GM18519 (cell line): ENCODE measurements around the gene CCR5.

ENCODE experiments used
- ATAC-seq: cut with Tn5 transposase; IDR thresholded peaks from one replicate; pipeline ENCODE4 v1.9.1; 2021; ENCODE audit warnings: mild to moderate bottlenecking, moderate library complexity; ENCODE audit not compliant: unreplicated experiment, low FRiP score

The CCR5 gene

DNA sequence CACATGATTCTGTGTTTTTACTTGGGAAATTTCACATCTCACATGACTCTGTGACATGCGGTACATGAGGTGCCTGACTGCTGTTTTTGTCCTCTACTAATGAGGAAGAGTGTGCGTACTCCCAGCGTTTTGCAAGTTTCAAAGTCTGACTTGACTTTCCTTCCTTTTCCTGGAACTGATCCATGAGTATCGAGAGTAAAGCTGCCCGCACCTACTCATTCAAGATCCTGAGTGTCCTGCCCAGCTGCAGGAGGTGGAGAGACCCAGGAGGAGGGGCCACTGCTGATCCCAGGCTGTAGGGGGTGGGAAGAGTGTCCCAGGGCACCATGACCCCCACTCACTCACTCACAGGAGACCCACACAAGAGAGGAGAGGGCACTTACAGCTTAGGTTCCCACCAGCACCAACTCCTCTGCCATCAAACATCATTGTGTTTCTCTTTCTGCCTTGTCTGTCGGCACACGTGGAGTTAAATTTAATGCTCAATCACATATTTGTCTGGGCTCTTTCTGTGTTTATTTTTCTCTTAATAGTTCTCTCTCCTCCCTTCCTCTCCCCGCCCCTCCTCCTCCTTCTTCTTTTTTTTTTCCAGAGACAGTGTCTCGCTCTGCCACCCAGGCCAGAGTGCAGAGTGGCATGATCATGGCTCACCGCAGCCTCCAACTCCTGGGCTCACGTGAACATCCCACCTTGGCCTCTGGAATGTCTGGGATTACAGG lies 34.7 kb downstream of the CCR5 start:
- ATAC-seq: no peak

DNA sequence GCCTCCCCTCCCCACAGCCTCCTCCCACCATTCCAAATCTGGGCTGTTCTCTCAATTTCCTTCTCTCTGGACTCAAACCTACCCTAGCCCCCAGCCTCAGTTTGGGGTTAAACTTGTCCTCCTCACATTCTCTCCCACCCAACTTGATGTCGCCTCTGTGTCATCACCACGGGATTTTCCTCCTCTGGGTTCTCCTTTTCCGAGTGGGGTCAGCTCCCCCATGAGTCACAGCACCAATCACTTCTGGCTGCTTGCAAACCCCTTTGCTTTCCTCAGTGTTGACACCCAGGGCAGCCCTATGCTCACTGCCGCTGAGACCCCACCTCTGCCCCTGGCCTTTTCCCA lies 35.7 kb downstream of the CCR5 start:
- no peak for ATAC-seq

DNA sequence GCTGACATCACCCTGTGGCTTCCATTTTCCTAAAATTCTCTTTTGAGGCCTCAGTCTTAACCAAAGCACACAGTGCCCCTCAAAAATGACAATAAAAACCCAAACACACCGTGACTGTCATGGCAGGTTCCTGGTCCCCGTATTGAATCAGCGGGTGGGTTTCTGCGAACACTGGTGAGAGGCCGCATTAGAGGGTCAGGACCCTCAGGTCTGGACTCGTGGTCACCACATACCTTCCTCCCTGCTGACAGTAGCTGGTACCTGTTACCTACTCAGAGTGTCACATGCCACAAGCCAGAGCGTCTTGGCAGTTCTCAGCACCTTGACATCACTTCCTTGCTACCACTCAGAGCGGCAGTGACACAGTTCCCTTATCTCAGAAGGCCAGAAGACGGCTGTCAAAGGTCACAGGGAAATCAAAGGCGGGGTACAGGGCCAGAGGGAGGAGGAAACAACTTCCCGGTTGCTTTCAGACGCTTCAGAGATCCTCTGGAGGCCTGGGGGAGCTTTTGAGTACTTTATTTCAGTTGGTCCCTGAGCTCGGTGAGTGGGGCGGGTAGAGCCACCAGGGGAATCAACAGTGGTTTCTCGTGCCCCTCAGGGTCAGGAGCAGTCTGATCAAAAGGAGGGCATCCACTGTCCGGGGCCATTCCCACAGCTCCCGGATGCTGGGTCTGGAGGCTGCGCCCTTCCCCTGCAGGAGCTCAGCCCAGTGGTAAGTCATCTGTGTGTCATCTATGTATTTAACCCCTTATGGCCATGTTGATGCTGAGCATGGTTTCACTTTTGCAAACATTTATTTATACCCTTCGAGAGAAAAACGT lies 36.3 kb downstream of the CCR5 start, which contains the start of the genes CCR5AS and CCRL2:
Gene CCR5AS, minus strand, starts transcription at position 279 of the 824 bp plus-strand sequence.
Gene CCRL2, plus strand, starts transcription at position 472 of the 824 bp plus-strand sequence. CDS start 821 bp downstream, outside the sequence.
- ATAC-seq: no peak

DNA sequence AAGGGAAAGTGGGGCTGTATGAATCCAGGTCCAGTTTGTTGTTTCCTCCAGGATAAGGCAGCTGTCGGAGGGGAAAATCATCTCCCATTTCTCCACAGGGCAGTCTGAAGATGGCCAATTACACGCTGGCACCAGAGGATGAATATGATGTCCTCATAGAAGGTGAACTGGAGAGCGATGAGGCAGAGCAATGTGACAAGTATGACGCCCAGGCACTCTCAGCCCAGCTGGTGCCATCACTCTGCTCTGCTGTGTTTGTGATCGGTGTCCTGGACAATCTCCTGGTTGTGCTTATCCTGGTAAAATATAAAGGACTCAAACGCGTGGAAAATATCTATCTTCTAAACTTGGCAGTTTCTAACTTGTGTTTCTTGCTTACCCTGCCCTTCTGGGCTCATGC lies 37.2 kb downstream of the CCR5 start:
- ATAC-seq: no peak

DNA sequence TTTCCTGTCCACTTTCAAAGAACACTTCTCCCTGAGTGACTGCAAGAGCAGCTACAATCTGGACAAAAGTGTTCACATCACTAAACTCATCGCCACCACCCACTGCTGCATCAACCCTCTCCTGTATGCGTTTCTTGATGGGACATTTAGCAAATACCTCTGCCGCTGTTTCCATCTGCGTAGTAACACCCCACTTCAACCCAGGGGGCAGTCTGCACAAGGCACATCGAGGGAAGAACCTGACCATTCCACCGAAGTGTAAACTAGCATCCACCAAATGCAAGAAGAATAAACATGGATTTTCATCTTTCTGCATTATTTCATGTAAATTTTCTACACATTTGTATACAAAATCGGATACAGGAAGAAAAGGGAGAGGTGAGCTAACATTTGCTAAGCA lies 38.1 kb downstream of the CCR5 start:
- no peak for ATAC-seq

DNA sequence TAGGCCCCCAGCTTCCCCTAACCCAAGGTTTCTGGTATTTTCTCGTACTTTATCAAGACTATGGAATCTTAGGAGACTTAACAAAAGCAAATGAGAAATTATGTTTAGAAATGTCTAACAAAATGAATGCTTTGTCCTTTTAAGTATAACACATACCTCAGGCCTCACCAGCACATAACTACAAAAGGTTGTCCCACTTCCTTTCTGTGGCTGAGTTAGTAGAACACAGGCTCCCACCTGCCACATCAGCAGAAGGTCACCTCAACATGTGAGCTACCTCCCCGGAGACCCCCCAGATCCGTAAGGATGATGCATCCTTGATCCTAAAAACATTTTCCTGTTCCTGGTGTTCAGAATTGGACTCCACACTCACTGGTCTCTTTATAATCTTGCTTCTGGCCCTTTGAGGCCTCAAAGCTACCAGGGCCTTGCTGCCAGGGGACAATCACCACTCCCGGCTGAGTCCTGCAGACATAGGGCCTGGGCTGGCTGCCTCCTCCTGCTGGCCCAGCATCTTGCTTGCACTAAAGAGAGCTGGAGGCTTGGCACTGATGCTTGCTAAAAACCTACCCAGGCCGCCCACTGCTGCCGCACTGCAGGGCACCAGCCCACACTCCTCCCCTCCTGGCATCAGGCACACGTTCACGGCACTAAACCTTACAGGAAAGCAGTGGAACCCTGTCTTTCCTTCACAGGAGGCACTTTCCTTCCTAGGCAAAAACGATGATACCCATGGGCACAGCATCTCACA lies 39.2 kb downstream of the CCR5 start:
- no peak for ATAC-seq

DNA sequence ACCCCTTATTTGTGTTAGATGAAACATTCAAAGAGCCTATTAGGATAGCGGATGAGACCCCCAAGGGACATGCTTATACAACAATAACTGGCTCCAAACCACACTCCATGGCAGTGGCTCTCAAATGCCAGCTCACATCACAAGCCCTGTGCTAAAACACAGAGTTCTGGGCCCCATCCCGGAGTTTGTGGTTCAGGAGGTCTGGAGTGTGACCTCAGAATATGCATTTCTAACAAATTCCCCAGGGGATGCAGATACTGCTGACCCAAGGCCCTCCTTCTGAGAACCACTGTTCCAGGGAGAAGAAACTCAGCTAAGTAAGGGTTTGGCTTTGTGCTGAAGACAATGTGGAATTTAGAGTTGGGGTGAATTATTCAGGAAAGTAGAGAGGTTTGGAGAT lies 39.9 kb downstream of the CCR5 start:
- no peak for ATAC-seq

DNA sequence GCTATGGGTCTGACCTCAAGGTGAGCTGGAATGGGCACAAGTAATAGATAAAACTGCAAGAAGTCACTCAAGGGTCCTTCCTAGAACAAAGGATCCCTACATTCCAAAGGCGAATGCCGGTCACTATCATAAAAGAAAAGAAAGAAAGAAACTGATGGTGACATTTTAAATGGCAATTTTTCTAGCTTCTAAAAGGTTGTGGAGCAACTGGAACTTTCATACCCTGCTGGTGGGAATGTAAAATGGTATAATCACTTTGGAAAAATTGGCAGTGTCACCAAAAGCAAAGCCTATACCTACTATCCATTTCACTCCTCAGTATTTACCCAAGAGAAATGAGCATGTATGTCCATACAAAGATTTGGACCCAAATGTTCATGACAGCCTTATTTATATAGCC lies 40.5 kb downstream of the CCR5 start:
- ATAC-seq: no peak

DNA sequence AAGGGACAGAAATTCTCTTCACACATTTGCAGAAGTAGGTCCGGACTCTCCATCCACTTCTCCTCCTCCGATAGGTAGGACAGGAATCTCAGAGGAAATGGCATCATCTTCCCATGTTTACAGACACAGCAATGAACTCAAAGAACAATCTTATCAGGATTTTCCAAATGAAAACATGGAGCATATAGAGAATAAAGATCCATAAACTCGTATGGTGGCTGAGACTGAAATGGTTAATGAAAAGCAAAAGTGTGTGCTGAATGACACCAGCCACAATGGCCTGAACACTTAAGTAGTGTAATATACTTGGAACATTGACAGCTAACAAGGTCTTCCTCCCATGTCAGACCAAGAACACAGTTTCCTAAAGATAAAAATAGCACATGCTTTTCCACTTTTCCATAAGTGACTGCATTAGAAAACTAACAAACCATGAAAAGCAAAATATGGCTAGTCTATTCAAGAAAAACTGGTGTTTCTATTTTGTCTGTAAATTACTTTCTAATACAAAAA lies 42.1 kb downstream of the CCR5 start:
- no peak for ATAC-seq

DNA sequence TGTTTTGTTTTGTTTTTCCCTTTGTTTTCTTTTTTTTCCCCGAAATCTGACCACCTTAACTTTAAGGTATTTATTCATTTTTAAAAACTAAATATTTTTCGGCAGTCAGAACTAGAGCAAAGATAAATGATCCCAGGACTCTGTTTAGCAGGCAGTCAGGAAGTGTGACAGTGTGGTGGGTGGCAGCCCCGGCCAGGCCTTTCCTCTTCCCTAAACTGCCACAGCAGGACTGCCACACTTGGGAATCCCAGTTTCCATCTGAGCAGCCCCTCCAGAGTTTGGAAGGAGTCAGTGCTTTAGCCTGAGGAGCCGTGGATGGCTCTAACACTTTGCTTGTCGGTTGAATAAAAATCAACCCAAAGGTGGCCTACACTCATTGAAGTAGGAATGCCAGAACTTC lies 43.2 kb downstream of the CCR5 start:
- ATAC-seq: no peak

DNA sequence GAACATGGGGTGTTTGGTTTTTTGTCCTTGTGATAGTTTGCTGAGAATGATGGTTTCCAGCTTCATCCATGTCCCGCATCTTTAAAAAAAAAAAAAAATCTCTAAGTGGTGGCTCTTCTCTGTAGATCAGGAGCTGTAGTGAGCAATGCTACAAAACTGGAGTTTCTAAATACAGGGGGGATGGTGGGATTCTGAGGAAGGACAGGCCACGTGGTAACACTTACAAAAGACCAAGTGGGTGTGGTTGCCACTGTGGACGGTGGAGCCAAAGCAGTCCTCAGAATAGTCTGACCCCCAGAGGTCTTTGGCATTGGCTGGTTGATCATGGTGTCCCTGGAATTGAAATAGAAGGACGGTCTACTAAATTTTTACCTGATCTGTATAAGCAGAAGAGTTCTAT lies 44.0 kb downstream of the CCR5 start:
- ATAC-seq: no peak

DNA sequence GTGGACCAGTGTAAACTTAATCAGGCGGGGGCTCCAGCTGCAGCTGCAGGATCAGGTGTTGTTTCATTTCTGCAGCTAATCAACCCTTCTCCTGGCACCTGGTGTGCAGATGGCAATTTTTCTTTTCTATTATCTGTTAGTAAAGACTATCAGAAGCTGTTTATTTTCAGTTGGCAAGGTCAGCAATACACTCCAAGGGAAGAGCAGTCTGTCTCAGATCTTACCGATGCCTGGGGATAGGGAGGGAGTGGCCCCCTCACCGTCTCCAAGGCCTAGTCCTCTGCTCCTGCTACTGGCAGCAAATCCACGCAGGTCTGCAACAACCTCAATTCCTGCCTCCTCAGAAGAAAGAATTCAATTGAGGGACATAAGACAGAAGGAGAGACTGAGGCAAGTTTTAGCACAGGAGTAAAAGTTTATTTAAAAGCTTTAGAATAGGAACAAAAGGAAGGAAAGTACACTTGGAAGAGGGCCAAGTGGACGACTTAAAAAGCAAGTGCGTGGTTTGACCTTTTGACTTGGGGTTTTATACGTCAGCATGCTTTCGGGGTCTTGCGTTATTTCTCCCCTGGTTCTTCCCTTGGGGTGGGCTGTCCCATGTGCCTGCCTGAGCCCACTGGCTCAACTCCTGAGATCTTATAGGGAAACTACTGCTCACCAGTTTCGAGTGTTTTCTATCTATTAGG lies 45.5 kb downstream of the CCR5 start:
- ATAC-seq: no peak

DNA sequence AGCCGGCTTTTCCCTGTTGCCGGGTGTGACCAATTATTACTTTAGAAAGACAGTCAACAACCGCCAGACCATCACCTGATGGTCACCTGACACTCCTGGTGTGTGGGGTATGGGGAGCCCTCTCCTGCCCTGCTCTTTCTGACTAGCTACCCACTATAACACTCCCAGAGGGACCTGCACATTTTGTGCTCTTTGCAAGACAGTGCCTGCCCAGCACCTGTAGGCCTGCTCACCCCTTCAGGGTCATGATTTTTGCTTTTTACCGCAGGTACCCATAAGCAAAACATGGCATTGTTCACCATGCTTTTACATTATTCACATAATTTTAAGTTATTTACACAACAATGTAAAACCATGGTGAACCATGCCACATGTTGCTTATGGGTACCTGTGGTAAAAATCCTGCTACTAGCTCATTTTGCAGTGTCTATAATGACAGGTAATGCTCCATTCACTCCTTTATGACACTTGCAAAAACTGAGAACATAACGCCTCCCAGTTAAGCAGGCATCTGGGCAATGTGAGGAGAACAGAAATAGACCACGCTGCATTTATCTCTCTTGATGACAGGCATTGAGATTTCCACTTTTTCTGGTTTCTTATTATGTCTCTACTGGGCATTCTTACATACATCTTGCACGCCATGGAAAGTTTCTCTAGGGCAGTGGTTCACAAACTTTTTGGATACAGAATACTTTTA lies 46.2 kb downstream of the CCR5 start:
- no peak for ATAC-seq

DNA sequence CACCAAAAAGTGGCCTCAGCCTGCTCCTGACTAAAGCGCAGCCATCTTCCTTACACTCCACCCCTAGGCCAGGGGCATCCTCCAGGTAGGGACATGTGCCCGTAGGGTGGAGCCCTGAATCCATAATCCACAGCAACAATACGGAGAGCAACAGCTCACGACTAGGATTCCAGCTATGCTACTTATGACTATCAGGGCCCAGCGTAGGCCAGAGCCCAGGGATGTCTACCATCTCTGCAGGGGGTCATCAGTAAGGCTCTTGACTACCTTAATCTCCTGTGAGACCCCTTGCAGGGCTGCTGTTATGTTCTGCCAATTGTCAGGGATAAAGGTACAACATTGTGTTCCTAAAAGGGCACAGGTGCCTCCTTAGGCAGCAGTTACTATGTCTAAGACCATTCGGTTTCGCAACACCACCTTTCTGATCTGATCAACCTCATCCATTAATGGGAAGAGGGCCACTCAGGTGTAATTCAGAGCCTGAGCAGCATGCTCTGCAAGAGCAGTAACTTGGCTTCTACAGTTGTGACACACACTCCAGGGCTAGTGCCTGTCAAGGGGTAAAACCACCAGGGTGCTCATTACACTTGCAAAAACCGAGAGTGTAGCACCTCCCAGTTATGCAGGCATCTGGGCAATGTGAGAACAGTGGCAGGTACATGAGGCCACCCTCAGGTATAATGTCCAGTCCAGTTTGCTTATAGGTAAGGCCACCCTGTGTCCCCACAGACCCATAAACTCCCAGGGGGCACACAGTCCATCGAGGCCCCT lies 47.3 kb downstream of the CCR5 start:
- ATAC-seq: no peak

DNA sequence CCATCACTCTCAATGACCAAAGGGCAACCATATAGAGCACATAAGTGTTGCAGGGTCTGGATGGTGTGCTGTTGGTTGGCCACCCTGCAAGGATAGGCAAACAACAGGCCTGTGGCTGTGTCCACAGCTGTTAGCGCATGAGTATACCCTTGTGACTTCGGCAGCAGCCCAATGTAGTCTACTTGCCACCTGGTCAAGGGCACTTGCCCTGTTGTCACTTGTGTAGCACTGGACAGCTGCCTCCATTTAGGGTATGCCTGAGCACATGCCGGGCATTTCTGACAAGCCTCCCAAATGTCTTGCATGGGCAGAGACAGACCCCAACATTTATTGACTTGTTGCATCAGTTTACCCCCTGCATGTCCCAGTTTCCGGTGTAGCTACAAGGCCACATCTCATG lies 49.1 kb downstream of the CCR5 start:
- ATAC-seq: no peak

DNA sequence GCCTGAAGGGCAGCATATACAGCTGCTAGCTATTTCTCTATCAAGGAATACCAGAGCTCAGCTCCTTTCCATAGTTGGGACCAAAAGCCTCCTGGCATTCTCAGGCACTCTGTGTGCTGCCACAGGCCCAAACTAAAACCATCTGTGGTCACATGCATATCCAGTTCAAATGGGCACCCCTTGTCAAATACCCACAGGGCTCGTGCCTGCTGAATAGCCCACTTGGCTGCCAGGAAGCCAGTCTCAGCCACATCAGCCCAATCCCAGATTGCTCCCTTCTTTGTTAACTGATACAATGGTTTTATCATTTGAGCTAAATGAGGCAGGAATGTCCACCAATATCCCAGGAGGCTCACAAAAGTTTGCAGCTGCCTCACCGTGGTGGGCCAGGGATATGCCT lies 50.2 kb downstream of the CCR5 start:
- ATAC-seq: no peak

DNA sequence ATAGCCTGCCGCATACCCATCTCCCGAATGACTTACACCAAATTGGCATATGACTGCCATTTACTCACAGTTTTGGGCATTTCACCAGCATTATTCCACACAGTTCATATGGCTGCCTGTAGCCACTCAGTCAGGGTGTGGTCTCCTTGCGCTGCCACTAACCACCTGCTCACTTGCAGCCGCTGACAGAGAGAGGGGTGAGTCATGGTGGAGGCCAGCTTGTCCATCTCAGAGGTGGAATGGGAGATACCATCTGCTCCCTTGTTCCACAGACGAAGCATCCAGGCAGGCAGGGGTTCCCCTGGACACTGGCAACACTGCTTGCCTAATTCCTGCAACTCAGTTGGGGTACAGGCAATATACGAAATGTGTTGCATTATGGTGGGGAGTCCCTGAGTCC lies 51.9 kb downstream of the CCR5 start:
- ATAC-seq: no peak

DNA sequence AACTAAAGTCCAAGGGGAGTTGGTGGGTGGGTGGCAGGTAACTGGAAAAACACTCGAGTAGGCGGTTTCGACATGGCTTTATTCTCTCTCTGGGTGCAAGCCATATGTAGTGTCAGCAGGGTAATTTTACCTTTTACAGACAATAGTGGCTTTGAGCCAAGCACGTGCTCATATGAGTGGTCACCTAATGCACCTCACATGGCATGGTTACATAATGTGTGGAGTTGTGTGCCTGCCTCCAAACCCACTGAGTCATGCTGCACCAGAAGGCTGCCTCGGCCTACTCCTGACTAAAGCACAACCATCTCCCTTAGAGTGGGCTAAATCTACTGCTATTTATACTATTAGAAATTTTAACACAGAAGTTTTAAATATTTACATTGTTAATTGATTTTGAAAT lies 52.8 kb downstream of the CCR5 start:
- no peak for ATAC-seq
